ENCODE measurements around the gene NPEPL1. TPM values are rescaled to one million over a fixed set of nuclear protein-coding genes. Genes with fewer than 3 reads are reported as not detected.
"Not testable (repeated sequence)": the region's sequence is repeated elsewhere in the genome, so short reads cannot be mapped to it uniquely, and the experiment has no call there.

Gene NPEPL1
- total RNA-seq, 2 donors from 2014 or later: 12.2 to 14.1 TPM

- Histone ChIP-seq H3K27me3 (no peaks in the 10 kb centered on the region), H3K9me3 (no peaks in the 10 kb centered on the region), H3K36me3 (no peaks in the 10 kb centered on the region), H3K4me1 (no peaks in the 10 kb centered on the region), H3K4me3 (no peak overlapping the region), H3K27ac (no peak overlapping the region)
- no peak for TF ChIP-seq CTCF (IDR thresholded peaks at IDR 0.05)
- DNase-seq (ENCODE audit: low spot score): peak; percentile 40
Observed at GRCh38 chr20:58749979-58750378, 57.4 kb downstream of the NPEPL1 start.

DNA sequence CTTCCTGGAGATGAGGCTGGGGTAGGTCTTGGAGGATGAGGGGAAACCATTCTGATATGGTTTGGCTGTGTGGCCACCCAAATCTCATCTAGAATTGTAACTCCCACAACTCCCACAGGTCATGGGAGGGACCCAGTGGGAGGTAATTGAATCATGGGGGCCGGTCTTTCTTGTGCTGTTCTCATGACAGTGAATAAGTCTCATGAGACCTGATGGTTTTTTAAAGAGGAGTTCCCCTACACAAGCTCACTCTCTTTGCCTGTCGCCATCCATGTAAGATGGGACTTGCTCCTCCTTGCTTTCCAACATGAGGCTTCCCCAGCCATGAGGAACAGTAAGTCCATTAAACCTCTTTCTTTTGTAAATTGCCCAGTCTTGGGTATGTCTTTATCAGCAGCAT, 58.1 kb downstream of the NPEPL1 start:
- not testable (repeated sequence) for H3K4me1 ChIP-seq; H3K9me3 ChIP-seq; H3K36me3 ChIP-seq; H3K27me3 ChIP-seq; H3K27ac ChIP-seq; DNase-seq (ENCODE audit: low spot score); H3K4me3 ChIP-seq

DNA sequence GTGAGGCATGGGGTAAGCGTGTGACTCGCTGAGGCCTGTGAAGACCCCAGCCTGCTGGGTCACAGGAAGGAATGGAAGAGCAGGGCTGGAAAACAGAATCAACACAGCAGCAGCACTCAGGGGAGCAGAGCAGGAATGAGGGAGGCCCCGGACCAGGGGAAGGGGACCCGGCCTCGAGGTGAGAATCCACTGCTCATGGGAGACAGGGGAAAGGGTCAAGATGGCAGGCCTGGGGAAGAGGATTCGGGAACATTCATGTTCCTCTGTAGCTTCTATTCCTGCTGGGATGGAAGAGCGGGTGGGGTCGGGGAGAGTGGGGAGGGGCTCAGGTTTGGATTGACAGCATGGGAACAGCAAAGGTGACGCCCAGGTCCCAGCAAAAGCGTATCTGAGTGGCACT, 59.4 kb downstream of the NPEPL1 start:
- Histone ChIP-seq H3K4me3 (no peak overlapping the region), H3K36me3 (no peaks in the 10 kb centered on the region), H3K27ac (no peak overlapping the region), H3K9me3 (no peaks in the 10 kb centered on the region), H3K27me3 (no peaks in the 10 kb centered on the region), H3K4me1 (no peaks in the 10 kb centered on the region)
- peak; percentile 11 for DNase-seq (ENCODE audit: low spot score)
- no peak for TF ChIP-seq CTCF (IDR thresholded peaks at IDR 0.05)

GRCh38 chr20:58752565-58752964, 60.0 kb downstream of the NPEPL1 start:
- no peaks in the 10 kb centered on the region for H3K9me3 ChIP-seq
- no peaks in the 10 kb centered on the region for H3K36me3 ChIP-seq
- H3K4me1 ChIP-seq: no peaks in the 10 kb centered on the region
- H3K27me3 ChIP-seq: no peaks in the 10 kb centered on the region
- H3K27ac ChIP-seq: no peak overlapping the region
- no peak for DNase-seq (ENCODE audit: low spot score)
- no peak for TF ChIP-seq CTCF (IDR thresholded peaks at IDR 0.05)
- H3K4me3 ChIP-seq: no peak overlapping the region

GRCh38 chr20:58753267-58753921, 60.8 kb downstream of the NPEPL1 start:
- H3K27ac ChIP-seq: no peak overlapping the region
- peak; percentile 34 for DNase-seq (ENCODE audit: low spot score)
- H3K27me3 ChIP-seq: no peaks in the 10 kb centered on the region
- H3K4me1 ChIP-seq: no peaks in the 10 kb centered on the region
- no peaks in the 10 kb centered on the region for H3K36me3 ChIP-seq
- H3K9me3 ChIP-seq: no peaks in the 10 kb centered on the region
- H3K4me3 ChIP-seq: no peak overlapping the region
- TF ChIP-seq CTCF (IDR thresholded peaks at IDR 0.05): no peak

- DNase-seq (ENCODE audit: low spot score): peak; percentile 57
Observed at GRCh38 chr20:58753922-58754551, 61.4 kb downstream of the NPEPL1 start.

More at GRCh38 chr20:58753922-58754551, 61.4 kb downstream of the NPEPL1 start:
- Histone ChIP-seq H3K27me3 (no peaks in the 10 kb centered on the region), H3K36me3 (no peaks in the 10 kb centered on the region), H3K4me1 (no peaks in the 10 kb centered on the region), H3K4me3 (no peak overlapping the region), H3K27ac (no peak overlapping the region), H3K9me3 (no peaks in the 10 kb centered on the region)
- no peak for TF ChIP-seq CTCF (IDR thresholded peaks at IDR 0.05)

All from right atrium auricular region (tissue), 2 donors.